Measurements from ENCODE around the gene ANKS1B.
"Not testable (repeated sequence)": the region's sequence is repeated elsewhere in the genome, so short reads cannot be mapped to it uniquely, and the experiment has no call there.

ANKS1B gene

GRCh38 chr12:98755855-98756254, 1228.9 kb downstream of the ANKS1B start:
- not testable (repeated sequence) for DNase-seq (ENCODE audit: low read depth)

DNA sequence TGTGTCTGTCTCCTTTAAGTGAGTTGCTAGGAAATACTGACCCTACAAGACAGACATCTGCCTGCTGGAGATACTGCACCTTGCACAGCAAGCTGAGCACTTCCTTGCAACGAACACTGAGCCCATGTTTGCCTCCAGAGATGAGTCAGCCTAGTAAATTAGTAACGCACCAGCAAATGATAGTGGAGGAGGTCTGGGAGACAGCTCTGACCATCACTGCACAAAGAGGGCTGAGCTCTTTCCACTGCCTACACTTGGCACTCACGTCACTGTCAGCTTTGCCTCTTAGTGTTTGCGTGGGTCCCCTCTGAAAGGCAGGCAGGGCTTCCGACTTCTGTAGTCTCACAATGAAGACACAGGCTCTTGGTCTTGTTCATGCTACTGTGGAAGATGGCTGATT, 1230.6 kb downstream of the ANKS1B start:
- no peak for DNase-seq (ENCODE audit: low read depth)

DNA sequence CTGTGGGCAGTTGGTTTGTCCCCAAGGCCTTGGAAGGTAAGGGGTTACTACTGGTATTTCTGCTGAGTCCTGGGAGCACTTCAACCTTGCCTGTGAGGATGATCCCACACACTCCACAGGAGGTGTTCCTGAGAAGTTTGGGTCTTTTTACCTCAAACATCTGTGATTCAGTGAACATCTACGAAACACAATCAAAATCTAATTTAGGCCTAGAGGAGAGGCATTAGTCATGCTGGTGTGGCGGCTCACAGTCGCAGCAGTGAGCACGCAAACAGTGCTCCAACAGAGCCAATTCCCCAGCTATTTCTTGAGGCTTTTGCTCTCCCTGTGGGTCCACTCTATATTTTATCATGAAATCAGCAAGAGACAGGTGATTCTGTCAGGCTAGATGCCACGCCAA, 1232.0 kb downstream of the ANKS1B start:
- DNase-seq (ENCODE audit: low read depth), result no peak

GRCh38 chr12:98751580-98752115, 1233.1 kb downstream of the ANKS1B start:
- DNase-seq (ENCODE audit: low read depth), result no peak

- DNase-seq (ENCODE audit: low read depth), result no peak
These were observed 1234.2 kb downstream of the ANKS1B start for GRCh38 chr12:98750511-98750910.

DNA sequence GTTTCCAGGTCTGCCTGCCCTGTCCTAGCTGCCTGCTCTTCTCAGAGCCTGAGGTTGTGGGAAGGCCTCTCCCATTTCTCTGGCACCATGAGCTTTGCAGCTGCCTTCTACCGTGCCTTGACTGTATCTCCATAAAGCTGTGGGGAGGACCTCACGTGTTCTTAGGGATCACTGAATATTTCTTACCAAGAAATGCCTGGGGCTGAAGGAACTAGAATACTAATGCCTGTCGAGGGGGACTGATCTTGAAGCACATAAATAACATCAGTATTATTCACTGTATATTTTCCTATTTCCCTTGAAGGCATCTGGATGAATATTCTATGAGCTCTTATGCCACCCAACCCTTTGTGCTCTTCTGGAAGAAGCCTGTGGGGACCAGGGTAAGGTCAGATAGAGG, 1236.3 kb downstream of the ANKS1B start:
- no peak for DNase-seq (ENCODE audit: low read depth)

- DNase-seq (ENCODE audit: low read depth), result no peak
These were observed 1239.0 kb downstream of the ANKS1B start for GRCh38 chr12:98745578-98746391.

- DNase-seq (ENCODE audit: low read depth), result no peak
These were observed 1240.1 kb downstream of the ANKS1B start for GRCh38 chr12:98744680-98745079.

- DNase-seq (ENCODE audit: low read depth), result no peak
These were observed 1241.3 kb downstream of the ANKS1B start for GRCh38 chr12:98743362-98743953.

GRCh38 chr12:98741556-98742265, 1243.0 kb downstream of the ANKS1B start:
- DNase-seq (ENCODE audit: low read depth), result no peak

DNA sequence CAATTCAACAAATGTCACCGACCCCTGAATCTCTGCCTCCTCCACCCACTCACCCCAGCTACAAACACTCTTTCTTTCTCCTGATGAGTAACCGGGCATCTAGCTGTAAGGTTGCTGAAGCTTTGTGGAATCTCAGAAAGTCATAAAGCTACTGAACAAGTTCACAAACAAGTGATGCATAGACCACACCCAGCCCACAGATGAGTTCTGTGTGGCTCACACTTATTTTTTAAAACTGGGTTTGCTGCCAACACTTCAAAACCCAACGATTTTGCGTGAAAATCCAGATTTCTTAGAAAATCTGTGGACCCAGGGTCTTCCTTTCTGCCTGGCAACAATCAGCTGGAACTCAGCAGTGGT, 1243.6 kb downstream of the ANKS1B start:
- DNase-seq (ENCODE audit: low read depth), result no peak

DNA sequence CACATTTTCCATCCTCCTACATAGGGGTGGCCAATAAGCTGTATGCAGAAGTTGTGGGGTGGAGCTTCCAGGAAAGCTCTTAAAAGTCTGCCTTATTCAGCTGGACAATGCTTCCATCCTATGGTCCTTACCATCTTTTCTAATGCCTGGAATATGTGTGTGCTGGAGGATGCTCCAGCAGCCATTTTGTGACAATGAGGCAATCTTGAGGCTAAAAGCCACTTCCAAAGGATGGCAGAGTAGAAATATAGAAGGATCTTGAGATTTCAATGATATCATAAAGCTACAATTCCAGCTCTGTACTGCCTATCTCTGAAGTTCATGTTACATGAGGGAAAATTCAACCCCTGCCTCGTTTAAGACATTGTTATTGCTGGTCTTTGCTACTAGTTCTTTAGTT, 1244.0 kb downstream of the ANKS1B start:
- no peak for DNase-seq (ENCODE audit: low read depth)

- no peak for DNase-seq (ENCODE audit: low read depth)
These were observed 1246.2 kb downstream of the ANKS1B start for GRCh38 chr12:98738539-98738938.

DNA sequence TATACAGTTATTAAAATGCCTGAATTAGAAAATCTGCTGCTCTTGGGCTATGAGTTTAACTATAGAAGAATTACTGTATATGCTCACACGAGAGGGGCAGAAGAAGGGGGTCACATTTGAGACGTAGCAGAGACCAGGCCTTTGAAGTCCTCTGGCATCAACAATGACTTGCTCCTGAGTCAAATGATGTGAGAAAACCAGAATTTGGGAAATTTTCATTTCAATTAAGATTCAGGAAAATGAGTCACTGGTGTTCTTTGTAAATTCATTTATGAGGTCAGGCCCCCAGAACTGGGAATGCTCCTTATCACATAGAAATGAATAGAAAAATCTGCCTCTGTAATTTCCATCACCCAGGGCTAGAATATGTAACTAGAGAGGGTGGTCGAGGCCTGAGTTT, 1246.7 kb downstream of the ANKS1B start:
- no peak for DNase-seq (ENCODE audit: low read depth)

GRCh38 chr12:98737322-98737712, 1247.4 kb downstream of the ANKS1B start:
- no peak for DNase-seq (ENCODE audit: low read depth)

DNA sequence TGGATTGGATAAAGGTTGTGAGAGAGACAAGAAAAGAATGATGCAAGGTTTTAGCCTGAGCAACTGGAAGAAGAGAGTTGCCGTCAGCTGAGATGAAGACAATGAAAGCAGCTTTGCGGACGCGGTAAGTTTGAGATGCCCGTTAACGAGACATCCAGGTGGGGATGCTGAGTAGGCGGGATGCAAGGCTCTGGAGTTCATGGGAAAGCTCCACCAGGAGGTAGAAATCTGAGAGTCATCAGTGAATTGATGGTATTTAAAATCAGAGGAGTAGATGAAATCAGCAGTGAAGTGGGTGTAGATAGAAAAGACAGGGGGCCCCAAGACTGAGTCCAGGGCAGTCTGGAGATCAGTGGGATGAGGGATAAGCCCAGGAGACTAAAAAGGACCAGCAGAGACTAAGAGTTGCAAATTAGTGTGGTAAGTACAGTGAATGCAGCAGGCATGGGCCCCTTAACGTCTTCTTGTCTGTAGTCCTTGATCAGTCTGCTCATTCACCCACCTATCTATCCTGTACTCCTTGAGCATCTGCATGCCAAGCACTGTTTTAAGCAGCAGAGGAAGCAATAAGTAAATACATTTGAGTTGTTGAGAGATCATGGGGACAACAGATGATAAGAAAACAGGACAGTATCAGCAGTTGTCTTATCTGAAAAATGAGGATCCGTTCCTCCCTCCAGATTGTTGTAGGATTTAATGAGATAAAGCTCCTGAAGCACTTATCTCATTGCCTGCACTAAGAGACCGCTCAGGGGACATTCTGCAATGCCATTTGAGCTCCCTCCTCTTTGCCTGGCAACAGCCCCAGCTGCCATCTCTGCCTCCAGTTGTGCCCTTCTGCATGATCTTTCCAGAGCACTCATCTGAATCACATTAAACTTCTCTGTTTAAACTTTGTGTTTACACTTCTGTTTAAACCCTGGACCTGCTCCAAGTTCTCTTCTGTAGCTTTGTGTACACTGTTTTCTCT, 1248.1 kb downstream of the ANKS1B start:
- no peak for DNase-seq (ENCODE audit: low read depth)

- DNase-seq (ENCODE audit: low read depth), result no peak
These were observed 1248.9 kb downstream of the ANKS1B start for GRCh38 chr12:98735821-98736220.

GRCh38 chr12:98733667-98734350, 1250.9 kb downstream of the ANKS1B start:
- DNase-seq (ENCODE audit: low read depth), result no peak

DNA sequence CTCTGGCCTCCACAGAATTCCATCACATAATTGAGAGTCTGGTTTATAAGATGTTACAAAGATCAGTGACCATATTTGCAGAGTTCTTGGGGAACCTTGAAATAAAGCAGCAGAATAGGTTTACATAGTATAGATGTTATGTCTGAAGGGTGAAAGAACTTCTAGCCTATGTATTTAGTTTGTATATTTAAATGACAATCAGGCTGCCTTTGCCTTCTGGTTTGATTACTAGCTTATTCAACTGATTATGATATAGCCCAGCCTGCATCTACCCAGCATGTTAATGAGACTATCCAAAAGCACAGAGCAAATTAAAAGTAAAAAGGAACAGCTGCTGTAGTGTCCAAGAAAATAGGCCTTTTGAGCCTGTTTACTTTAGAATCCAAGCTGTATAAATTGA, 1254.3 kb downstream of the ANKS1B start:
- DNase-seq (ENCODE audit: low read depth), result no peak

GRCh38 chr12:98727196-98727595, 1257.5 kb downstream of the ANKS1B start:
- DNase-seq (ENCODE audit: low read depth), result no peak

Measured in stimulated activated CD8-positive, alpha-beta memory T cell treated with anti-CD3 and anti-CD28 coated beads, Interleukin-15, amount 100 ng/mL, for 24 hours (primary cell).